SK-N-SH (cell line): ENCODE measurements around the gene SHISA8.

Source experiments
- EP300 ChIP-seq, 2 experiments: IDR thresholded peaks; 2 replicates each; pipeline versions ENCODE4 v1.4.0 to v1.6.1; 2012; ENCODE audit warnings: borderline replicate concordance in 1 of 2, low read depth in 1 of 2, low read length in 1 of 2
- FOXM1 ChIP-seq: IDR thresholded peaks from 2 replicates; pipeline ENCODE4 v1.4.0; 2012; ENCODE audit warnings: low read depth, mild to moderate bottlenecking
- NFIC ChIP-seq: IDR thresholded peaks from 2 replicates; pipeline ENCODE4 v1.4.0; 2012; ENCODE audit warnings: borderline replicate concordance
- POLR2AphosphoS5 ChIP-seq: IDR thresholded peaks from 2 replicates; pipeline ENCODE4 v1.6.1; 2012; ENCODE audit warnings: low read depth, low read length
- RAD21 ChIP-seq: IDR thresholded peaks from 2 replicates; pipeline ENCODE4 v1.6.1; 2012; ENCODE audit warnings: mild to moderate bottlenecking, low read length
- RXRA ChIP-seq: IDR thresholded peaks from 2 replicates; pipeline ENCODE4 v1.4.0; 2012; ENCODE audit warnings: low read depth, mild to moderate bottlenecking, borderline replicate concordance
- SIN3A ChIP-seq: IDR thresholded peaks from 2 replicates; pipeline ENCODE4 v1.6.1; 2012; ENCODE audit warnings: low read depth, mild to moderate bottlenecking, low read length, moderate library complexity, borderline replicate concordance
- SMC3 ChIP-seq: IDR thresholded peaks from 2 replicates; pipeline ENCODE4 v1.6.1; 2012; ENCODE audit warnings: low read depth, low read length, improper control_type of control experiment
- TAF1 ChIP-seq: IDR thresholded peaks from 2 replicates; pipeline ENCODE4 v1.6.1; 2012; ENCODE audit warnings: low read depth, mild to moderate bottlenecking, low read length, moderate library complexity, borderline replicate concordance
- TF ChIP-seq, protein P1 (sequence below): IDR thresholded peaks from 2 replicates; pipeline ENCODE4 v1.6.1; 2012; ENCODE audit warnings: mild to moderate bottlenecking, low read depth, low read length, moderate library complexity
- TF ChIP-seq, protein P2 (sequence below): fragments of 200-600 bp; sonication (generic); IDR thresholded peaks from 2 replicates; pipeline ENCODE4 v1.6.1; 2017; ENCODE audit warnings: antibody characterized with exemption, mild to moderate bottlenecking, moderate library complexity

DNA sequence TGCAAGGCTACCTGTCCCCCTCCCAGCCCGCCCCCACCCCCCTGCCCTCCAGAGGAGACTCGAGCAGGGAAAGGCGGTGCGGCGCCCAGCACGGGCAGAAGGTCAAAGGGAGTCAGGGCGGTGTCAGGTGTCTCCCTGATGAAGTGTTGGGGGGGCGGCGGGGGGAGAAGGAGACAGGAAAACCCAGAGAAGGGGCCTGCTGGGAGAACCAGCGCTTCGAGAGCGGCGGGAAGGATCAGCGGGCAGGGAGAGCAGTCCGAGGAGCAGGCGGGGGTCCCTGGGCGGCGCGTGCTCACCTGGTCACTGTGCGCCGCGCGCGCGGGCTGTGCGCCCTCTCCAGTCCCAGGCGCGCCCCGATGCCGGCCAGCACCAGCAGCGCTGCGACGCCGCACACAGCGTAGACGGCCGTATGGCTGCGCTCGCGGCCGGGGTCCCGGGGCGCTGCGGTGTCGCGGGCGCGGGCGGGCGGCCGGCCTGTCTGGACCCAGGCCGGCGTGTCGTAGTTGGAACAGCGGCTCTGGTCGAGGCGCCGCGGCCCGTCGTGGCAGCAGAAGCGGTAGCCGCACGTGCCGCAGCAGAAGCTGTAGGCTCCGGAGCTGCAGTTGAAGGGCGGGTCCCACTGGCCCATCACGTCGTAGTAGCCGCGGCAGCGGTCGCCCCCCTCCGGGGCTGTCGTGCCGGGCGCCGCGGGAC lies 886 bp downstream of the SHISA8 start:
- no peak for TF ChIP-seq POLR2AphosphoS5
- TF ChIP-seq, protein P1, sequence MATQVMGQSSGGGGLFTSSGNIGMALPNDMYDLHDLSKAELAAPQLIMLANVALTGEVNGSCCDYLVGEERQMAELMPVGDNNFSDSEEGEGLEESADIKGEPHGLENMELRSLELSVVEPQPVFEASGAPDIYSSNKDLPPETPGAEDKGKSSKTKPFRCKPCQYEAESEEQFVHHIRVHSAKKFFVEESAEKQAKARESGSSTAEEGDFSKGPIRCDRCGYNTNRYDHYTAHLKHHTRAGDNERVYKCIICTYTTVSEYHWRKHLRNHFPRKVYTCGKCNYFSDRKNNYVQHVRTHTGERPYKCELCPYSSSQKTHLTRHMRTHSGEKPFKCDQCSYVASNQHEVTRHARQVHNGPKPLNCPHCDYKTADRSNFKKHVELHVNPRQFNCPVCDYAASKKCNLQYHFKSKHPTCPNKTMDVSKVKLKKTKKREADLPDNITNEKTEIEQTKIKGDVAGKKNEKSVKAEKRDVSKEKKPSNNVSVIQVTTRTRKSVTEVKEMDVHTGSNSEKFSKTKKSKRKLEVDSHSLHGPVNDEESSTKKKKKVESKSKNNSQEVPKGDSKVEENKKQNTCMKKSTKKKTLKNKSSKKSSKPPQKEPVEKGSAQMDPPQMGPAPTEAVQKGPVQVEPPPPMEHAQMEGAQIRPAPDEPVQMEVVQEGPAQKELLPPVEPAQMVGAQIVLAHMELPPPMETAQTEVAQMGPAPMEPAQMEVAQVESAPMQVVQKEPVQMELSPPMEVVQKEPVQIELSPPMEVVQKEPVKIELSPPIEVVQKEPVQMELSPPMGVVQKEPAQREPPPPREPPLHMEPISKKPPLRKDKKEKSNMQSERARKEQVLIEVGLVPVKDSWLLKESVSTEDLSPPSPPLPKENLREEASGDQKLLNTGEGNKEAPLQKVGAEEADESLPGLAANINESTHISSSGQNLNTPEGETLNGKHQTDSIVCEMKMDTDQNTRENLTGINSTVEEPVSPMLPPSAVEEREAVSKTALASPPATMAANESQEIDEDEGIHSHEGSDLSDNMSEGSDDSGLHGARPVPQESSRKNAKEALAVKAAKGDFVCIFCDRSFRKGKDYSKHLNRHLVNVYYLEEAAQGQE = no peak
- TF ChIP-seq SMC3 = no peak
- no peak for TF ChIP-seq SIN3A
- TF ChIP-seq, protein P2, sequence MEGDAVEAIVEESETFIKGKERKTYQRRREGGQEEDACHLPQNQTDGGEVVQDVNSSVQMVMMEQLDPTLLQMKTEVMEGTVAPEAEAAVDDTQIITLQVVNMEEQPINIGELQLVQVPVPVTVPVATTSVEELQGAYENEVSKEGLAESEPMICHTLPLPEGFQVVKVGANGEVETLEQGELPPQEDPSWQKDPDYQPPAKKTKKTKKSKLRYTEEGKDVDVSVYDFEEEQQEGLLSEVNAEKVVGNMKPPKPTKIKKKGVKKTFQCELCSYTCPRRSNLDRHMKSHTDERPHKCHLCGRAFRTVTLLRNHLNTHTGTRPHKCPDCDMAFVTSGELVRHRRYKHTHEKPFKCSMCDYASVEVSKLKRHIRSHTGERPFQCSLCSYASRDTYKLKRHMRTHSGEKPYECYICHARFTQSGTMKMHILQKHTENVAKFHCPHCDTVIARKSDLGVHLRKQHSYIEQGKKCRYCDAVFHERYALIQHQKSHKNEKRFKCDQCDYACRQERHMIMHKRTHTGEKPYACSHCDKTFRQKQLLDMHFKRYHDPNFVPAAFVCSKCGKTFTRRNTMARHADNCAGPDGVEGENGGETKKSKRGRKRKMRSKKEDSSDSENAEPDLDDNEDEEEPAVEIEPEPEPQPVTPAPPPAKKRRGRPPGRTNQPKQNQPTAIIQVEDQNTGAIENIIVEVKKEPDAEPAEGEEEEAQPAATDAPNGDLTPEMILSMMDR = no peak
- no peak for TF ChIP-seq NFIC
- TF ChIP-seq FOXM1 = no peak
- TF ChIP-seq RXRA = no peak
- no peak for TF ChIP-seq EP300 (IDR thresholded peaks at IDR 0.05; ENCODE audit: borderline replicate concordance in 1 of 2, low read depth in 1 of 2, low read length in 1 of 2)
- TF ChIP-seq RAD21 = no peak
- TF ChIP-seq TAF1 = no peak
